ENCODE data around the gene RNF220. TPM values are rescaled to one million over a fixed set of nuclear protein-coding genes. Genes with fewer than 3 reads are reported as not detected.

RNF220 gene
- total and polyA plus RNA-seq, 2 of the 13 experiments (the other 11 are each of a cell fraction or from before 2014, with no cell fraction given): 48.2 to 72.1 TPM

DNA sequence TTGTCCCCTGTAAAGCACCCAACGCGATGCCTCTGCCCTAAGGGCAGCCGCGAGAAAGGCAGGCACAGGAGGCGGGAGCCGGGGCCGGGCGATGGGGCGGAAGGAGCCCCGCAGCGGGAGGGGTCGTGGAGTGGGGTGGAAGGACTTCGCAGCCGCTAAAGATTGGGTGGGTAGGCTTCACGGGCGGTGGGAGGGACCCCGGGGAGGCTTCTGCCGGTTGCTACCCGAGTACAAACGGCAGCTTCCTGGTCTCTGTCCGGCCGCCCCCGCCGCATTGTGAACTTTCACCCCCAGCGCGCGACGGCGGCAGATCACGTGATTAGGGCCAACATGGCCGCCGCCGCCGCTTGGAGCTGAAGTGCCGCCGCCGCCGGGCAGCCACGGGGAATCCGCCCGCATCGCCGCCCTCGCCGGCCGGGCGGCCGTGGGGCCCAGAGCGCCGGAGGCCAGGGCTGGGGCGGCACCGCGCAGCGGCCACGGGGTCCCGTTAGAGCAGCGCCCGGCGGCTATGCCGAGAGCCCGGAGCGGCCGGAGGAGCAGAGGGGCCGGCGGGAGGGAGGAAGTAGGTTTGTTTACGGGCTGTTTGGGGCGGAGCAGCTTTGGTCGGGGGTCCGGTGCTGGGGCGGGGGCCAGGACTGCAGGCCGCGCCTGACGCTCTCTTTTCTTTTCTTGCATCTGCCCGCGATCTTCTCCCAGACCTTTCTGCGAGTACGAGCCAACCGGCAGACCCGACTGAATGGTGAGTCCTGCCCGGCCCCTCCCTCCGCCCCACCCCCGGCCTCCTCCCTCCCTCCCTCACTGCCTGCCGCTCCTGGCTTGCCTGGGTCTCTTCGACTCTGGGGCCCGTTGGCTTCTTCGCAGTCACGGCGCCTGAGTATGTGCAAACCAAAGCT, 226.8 kb downstream of the RNF220 start (continued):
- TF ChIP-seq, protein P1, sequence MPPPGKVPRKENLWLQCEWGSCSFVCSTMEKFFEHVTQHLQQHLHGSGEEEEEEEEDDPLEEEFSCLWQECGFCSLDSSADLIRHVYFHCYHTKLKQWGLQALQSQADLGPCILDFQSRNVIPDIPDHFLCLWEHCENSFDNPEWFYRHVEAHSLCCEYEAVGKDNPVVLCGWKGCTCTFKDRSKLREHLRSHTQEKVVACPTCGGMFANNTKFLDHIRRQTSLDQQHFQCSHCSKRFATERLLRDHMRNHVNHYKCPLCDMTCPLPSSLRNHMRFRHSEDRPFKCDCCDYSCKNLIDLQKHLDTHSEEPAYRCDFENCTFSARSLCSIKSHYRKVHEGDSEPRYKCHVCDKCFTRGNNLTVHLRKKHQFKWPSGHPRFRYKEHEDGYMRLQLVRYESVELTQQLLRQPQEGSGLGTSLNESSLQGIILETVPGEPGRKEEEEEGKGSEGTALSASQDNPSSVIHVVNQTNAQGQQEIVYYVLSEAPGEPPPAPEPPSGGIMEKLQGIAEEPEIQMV (CRISPR knock-in tag; IDR thresholded peaks at IDR 0.05; ENCODE audit: low read depth): 0 out of 2 replicates have a peak, but pooled peaks have one; percentile 31
- TF ChIP-seq, protein P2, sequence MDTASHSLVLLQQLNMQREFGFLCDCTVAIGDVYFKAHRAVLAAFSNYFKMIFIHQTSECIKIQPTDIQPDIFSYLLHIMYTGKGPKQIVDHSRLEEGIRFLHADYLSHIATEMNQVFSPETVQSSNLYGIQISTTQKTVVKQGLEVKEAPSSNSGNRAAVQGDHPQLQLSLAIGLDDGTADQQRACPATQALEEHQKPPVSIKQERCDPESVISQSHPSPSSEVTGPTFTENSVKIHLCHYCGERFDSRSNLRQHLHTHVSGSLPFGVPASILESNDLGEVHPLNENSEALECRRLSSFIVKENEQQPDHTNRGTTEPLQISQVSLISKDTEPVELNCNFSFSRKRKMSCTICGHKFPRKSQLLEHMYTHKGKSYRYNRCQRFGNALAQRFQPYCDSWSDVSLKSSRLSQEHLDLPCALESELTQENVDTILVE (CRISPR knock-in tag; IDR thresholded peaks at IDR 0.05): peak; percentile 69; the same call in 1 of the 2 replicates
- TF ChIP-seq ETV5 (CRISPR knock-in tag; IDR thresholded peaks at IDR 0.05; ENCODE audit: borderline replicate concordance): peak; percentile 52
- TF ChIP-seq, protein P3, sequence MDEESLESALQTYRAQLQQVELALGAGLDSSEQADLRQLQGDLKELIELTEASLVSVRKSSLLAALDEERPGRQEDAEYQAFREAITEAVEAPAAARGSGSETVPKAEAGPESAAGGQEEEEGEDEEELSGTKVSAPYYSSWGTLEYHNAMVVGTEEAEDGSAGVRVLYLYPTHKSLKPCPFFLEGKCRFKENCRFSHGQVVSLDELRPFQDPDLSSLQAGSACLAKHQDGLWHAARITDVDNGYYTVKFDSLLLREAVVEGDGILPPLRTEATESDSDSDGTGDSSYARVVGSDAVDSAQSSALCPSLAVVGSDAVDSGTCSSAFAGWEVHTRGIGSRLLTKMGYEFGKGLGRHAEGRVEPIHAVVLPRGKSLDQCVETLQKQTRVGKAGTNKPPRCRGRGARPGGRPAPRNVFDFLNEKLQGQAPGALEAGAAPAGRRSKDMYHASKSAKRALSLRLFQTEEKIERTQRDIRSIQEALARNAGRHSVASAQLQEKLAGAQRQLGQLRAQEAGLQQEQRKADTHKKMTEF (CRISPR knock-in tag; IDR thresholded peaks at IDR 0.05): peak; percentile 45; the same call in 1 of the 2 replicates
- TF ChIP-seq ZNF556 (CRISPR knock-in tag; IDR thresholded peaks at IDR 0.05; ENCODE audit: borderline replicate concordance): peak; percentile 68; the same call in 1 of the 2 replicates
- TF ChIP-seq, protein P4, sequence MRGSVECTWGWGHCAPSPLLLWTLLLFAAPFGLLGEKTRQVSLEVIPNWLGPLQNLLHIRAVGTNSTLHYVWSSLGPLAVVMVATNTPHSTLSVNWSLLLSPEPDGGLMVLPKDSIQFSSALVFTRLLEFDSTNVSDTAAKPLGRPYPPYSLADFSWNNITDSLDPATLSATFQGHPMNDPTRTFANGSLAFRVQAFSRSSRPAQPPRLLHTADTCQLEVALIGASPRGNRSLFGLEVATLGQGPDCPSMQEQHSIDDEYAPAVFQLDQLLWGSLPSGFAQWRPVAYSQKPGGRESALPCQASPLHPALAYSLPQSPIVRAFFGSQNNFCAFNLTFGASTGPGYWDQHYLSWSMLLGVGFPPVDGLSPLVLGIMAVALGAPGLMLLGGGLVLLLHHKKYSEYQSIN (CRISPR knock-in tag; IDR thresholded peaks at IDR 0.05; ENCODE audit: borderline replicate concordance): no peak
- no peak for TF ChIP-seq TCF7 (IDR thresholded peaks at IDR 0.05; ENCODE audit: low read depth)
- TF ChIP-seq SETDB1 (CRISPR knock-in tag; IDR thresholded peaks at IDR 0.05; ENCODE audit: borderline replicate concordance): no peak
- no peak for TF ChIP-seq ONECUT2 (CRISPR knock-in tag; IDR thresholded peaks at IDR 0.05)
- peak; percentile 98 for TF ChIP-seq RBFOX2 (IDR thresholded peaks at IDR 0.05; ENCODE audit: low read depth, low read length)
- TF ChIP-seq MAFF (IDR thresholded peaks at IDR 0.05; ENCODE audit: low read depth, low read length): no peak
- TF ChIP-seq MBD4 (IDR thresholded peaks at IDR 0.05; ENCODE audit: borderline replicate concordance, low read length): no peak
- TF ChIP-seq, protein P5, sequence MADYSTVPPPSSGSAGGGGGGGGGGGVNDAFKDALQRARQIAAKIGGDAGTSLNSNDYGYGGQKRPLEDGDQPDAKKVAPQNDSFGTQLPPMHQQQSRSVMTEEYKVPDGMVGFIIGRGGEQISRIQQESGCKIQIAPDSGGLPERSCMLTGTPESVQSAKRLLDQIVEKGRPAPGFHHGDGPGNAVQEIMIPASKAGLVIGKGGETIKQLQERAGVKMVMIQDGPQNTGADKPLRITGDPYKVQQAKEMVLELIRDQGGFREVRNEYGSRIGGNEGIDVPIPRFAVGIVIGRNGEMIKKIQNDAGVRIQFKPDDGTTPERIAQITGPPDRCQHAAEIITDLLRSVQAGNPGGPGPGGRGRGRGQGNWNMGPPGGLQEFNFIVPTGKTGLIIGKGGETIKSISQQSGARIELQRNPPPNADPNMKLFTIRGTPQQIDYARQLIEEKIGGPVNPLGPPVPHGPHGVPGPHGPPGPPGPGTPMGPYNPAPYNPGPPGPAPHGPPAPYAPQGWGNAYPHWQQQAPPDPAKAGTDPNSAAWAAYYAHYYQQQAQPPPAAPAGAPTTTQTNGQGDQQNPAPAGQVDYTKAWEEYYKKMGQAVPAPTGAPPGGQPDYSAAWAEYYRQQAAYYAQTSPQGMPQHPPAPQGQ (CRISPR knock-in tag; IDR thresholded peaks at IDR 0.05; ENCODE audit: borderline replicate concordance): no peak
- no peak for TF ChIP-seq JARID2 (CRISPR knock-in tag; IDR thresholded peaks at IDR 0.05; ENCODE audit: insufficient replicate concordance)
- TF ChIP-seq, protein P6, sequence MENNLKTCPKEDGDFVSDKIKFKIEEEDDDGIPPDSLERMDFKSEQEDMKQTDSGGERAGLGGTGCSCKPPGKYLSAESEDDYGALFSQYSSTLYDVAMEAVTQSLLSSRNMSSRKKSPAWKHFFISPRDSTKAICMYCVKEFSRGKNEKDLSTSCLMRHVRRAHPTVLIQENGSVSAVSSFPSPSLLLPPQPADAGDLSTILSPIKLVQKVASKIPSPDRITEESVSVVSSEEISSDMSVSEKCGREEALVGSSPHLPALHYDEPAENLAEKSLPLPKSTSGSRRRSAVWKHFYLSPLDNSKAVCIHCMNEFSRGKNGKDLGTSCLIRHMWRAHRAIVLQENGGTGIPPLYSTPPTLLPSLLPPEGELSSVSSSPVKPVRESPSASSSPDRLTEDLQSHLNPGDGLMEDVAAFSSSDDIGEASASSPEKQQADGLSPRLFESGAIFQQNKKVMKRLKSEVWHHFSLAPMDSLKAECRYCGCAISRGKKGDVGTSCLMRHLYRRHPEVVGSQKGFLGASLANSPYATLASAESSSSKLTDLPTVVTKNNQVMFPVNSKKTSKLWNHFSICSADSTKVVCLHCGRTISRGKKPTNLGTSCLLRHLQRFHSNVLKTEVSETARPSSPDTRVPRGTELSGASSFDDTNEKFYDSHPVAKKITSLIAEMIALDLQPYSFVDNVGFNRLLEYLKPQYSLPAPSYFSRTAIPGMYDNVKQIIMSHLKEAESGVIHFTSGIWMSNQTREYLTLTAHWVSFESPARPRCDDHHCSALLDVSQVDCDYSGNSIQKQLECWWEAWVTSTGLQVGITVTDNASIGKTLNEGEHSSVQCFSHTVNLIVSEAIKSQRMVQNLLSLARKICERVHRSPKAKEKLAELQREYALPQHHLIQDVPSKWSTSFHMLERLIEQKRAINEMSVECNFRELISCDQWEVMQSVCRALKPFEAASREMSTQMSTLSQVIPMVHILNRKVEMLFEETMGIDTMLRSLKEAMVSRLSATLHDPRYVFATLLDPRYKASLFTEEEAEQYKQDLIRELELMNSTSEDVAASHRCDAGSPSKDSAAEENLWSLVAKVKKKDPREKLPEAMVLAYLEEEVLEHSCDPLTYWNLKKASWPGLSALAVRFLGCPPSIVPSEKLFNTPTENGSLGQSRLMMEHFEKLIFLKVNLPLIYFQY (CRISPR knock-in tag; IDR thresholded peaks at IDR 0.05; ENCODE audit: borderline replicate concordance): no peak
- no peak for TF ChIP-seq ZNF615 (CRISPR knock-in tag; IDR thresholded peaks at IDR 0.05; ENCODE audit: borderline replicate concordance)
